Thyroid gland (tissue), 4 donors: ENCODE measurements around the gene PUM2.

ENCODE experiments used
- CTCF ChIP-seq, 6 experiments: fragments of 200-600 bp in 3 of 6; fragments of 450-650 bp in 3 of 6; sonication (generic) in 3 of 6; IDR thresholded peaks; one replicate each; pipeline ENCODE4 v1.5.1; 2016 to 2019; ENCODE audit warnings: antibody characterized with exemption in 6 of 6, mild to moderate bottlenecking in 2 of 6, inconsistent platforms in 1 of 6, moderate library complexity in 1 of 6
- POLR2A ChIP-seq, 2 donors: fragments of 450-650 bp; IDR thresholded peaks; one replicate each; pipeline ENCODE4 v1.6.1; 2017; ENCODE audit warnings: antibody characterized with exemption in 2 of 2, mild to moderate bottlenecking in 2 of 2, moderate library complexity in 1 of 2

- TF ChIP-seq CTCF (IDR thresholded peaks at IDR 0.05), result no peak
- no peak for TF ChIP-seq POLR2A (IDR thresholded peaks at IDR 0.05)
These were observed 46.2 kb downstream of the PUM2 start for GRCh38 chr2:20304411-20304810.
